ENCODE results near the gene ZNF106.
A peak's percentile ranks its signal among the peaks of the same experiment; 100 is the strongest.

Gene ZNF106

DNA sequence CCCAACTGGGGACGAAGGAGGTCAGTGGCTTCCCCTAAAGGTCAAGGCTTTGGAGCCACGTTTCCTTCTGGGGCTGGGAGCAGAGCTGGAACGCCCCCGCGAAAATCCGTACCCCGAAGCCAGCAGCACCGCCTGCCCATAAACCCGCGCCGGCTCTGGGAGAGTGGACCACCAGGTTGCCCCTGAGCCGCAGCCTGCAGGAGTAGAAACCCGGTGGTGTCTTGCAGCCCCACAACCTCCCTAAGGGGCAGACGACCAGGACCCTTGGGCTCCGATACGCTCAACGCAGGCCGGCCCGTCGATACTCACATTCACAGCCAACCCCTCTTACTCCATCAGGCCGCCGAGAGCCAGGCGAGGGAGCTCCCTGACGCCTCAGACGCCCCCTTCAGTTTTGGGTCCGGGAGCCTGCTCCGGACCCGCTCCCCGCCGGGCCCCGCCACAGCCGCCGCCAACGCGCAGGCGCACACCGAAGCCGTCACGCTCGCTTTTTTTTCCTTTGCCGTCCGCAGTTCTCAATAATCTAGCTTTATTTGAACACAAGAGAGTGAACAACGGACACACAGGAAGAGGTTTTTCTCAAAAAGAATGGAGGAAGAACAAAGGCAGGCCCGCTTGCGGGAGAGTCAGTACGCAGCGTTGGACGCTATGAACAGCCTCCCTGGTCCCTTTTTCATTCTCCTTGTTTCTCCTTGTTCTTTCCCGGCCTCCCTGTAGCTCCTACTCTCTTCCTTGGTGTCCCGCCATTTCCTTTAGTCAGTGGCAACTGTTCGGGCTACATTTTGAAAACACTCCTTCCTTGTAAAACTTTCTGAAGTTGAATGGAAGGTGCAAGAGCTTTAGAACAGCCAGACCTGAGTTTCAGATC is at the start of gene ZNF106:
Gene ZNF106, minus strand, starts transcription at position 471 of the 868 bp plus-strand sequence. CDS start 18,852 bp downstream, outside the sequence.
- Histone ChIP-seq H3K27me3 (ENCODE audit: control insufficient read depth in 1 of 2, insufficient read depth in 2 of 2, low read length in 2 of 2) (no peaks in the 10 kb centered on the region), H3K4me3 (ENCODE audit: low read depth in 1 of 2, low read length in 2 of 2) (peak within 1 kb of the TSS; percentile 78 to 81), H3K9me3 (ENCODE audit: low read length) (no peaks in the 10 kb centered on the region), H3K9ac (ENCODE audit: low read length) (peak within 1 kb of the TSS; percentile 89), H3K36me3 (ENCODE audit: insufficient read depth, low read length) (no peaks in the 10 kb centered on the region), H3K4me1 (ENCODE audit: insufficient read depth, low read length) (peaks cover 11% of the 10 kb centered on the region), H3K27ac (ENCODE audit: low read depth, low read length) (peak within 1 kb of the TSS; percentile 94)

DNA sequence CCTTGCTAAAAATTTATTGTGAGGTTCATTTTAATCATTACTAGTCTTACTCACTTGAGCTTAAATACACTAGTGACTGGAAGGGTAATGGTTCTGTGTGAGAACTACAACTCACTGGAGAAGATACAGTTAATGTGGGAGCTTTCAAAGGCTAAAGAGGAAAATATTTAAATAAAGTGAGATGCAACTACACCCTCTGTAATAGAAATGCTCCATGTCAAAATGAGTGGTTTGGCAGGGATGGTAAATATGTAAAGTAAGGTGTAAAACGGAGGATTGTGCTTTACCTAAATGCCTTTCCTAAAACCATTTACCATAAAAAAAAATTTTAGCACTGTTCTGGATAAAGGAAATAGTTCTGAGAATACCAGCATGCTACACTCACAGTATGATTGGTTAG is 42.3 kb upstream of the ZNF106 start:
- H3K9ac ChIP-seq (ENCODE audit: low read length) = no peak overlapping the region
- no peaks in the 10 kb centered on the region for H3K27me3 ChIP-seq (ENCODE audit: control insufficient read depth in 1 of 2, insufficient read depth in 2 of 2, low read length in 2 of 2)
- H3K4me3 ChIP-seq (ENCODE audit: low read depth in 1 of 2, low read length in 2 of 2) = no peak overlapping the region
- H3K4me1 ChIP-seq (ENCODE audit: insufficient read depth, low read length) = no peaks in the 10 kb centered on the region
- H3K27ac ChIP-seq (ENCODE audit: low read depth, low read length) = no peak overlapping the region
- peaks cover 22% of the 10 kb centered on the region for H3K36me3 ChIP-seq (ENCODE audit: insufficient read depth, low read length)
- H3K9me3 ChIP-seq (ENCODE audit: low read length) = no peaks in the 10 kb centered on the region

DNA sequence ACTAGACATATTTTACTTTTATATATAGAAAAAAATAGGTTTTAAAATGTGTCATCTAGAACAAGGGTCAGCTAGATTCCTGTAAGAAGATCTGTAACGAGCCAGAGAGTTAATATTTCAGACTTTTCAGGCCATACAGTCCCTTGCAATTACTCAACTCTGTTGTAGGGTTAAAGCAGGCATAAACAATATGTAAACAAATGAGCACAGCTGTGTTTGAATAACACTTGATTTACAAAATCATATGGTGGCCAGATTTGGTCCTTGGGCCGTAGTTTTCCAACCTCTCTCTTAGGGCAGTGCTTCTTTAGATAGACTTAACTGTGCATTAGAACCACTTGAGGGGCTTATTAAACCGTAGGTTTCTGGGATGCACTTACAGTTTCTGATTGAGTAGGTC is 38.0 kb upstream of the ZNF106 start:
- H3K36me3 ChIP-seq (ENCODE audit: insufficient read depth, low read length) = peaks cover 25% of the 10 kb centered on the region
- H3K9me3 ChIP-seq (ENCODE audit: low read length) = no peaks in the 10 kb centered on the region
- H3K27me3 ChIP-seq (ENCODE audit: control insufficient read depth in 1 of 2, insufficient read depth in 2 of 2, low read length in 2 of 2) = no peaks in the 10 kb centered on the region
- H3K4me1 ChIP-seq (ENCODE audit: insufficient read depth, low read length) = no peaks in the 10 kb centered on the region
- H3K27ac ChIP-seq (ENCODE audit: low read depth, low read length) = no peak overlapping the region
- no peak overlapping the region for H3K4me3 ChIP-seq (ENCODE audit: low read depth in 1 of 2, low read length in 2 of 2)
- no peak overlapping the region for H3K9ac ChIP-seq (ENCODE audit: low read length)

DNA sequence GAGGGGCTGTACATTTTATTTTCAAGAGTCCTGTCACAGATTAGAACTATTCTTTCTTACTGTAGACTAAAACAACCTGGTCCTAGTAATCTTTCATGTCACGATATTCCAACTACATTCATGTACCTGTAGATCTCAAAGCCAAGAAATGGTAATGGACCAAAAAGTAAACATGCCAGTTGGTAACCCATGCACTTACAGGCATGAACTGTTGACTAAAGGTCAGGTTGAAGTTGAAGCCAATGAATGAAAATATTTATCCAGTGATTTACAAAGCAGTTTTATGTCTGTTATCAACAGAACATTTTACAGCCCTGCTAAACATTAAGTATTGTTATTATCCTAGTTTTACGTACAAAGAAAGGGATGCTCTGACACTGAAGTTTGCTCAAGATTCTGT is 32.4 kb upstream of the ZNF106 start:
- Histone ChIP-seq H3K27me3 (ENCODE audit: control insufficient read depth in 1 of 2, insufficient read depth in 2 of 2, low read length in 2 of 2) (no peaks in the 10 kb centered on the region), H3K9me3 (ENCODE audit: low read length) (no peaks in the 10 kb centered on the region), H3K9ac (ENCODE audit: low read length) (no peak overlapping the region), H3K27ac (ENCODE audit: low read depth, low read length) (no peak overlapping the region), H3K4me3 (ENCODE audit: low read depth in 1 of 2, low read length in 2 of 2) (no peak overlapping the region), H3K36me3 (ENCODE audit: insufficient read depth, low read length) (peaks cover 17% of the 10 kb centered on the region), H3K4me1 (ENCODE audit: insufficient read depth, low read length) (no peaks in the 10 kb centered on the region)

DNA sequence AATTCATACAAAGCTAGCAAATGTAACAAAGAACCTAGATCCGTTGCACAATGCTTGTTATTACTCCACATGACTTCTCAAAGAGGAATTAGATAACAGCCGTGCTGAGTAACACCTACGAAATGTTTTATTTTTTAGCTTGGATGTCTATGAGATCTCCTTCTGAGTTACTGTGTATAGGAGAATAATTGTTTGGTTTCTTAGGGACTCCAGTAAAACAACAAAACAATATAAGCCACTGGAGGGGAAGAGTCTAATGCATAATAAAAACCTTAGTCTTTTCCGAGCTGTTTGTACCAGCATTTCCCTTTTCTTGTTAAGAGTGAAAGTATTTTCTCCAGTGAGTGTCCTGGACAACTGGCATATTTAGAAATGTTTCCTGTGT is 20.1 kb upstream of the ZNF106 start:
- no peaks in the 10 kb centered on the region for H3K9me3 ChIP-seq (ENCODE audit: low read length)
- H3K4me3 ChIP-seq (ENCODE audit: low read depth in 1 of 2, low read length in 2 of 2) = no peak overlapping the region
- H3K4me1 ChIP-seq (ENCODE audit: insufficient read depth, low read length) = peaks cover 14% of the 10 kb centered on the region
- H3K9ac ChIP-seq (ENCODE audit: low read length) = no peak overlapping the region
- peaks cover 22% of the 10 kb centered on the region for H3K36me3 ChIP-seq (ENCODE audit: insufficient read depth, low read length)
- no peaks in the 10 kb centered on the region for H3K27me3 ChIP-seq (ENCODE audit: control insufficient read depth in 1 of 2, insufficient read depth in 2 of 2, low read length in 2 of 2)
- H3K27ac ChIP-seq (ENCODE audit: low read depth, low read length) = no peak overlapping the region

DNA sequence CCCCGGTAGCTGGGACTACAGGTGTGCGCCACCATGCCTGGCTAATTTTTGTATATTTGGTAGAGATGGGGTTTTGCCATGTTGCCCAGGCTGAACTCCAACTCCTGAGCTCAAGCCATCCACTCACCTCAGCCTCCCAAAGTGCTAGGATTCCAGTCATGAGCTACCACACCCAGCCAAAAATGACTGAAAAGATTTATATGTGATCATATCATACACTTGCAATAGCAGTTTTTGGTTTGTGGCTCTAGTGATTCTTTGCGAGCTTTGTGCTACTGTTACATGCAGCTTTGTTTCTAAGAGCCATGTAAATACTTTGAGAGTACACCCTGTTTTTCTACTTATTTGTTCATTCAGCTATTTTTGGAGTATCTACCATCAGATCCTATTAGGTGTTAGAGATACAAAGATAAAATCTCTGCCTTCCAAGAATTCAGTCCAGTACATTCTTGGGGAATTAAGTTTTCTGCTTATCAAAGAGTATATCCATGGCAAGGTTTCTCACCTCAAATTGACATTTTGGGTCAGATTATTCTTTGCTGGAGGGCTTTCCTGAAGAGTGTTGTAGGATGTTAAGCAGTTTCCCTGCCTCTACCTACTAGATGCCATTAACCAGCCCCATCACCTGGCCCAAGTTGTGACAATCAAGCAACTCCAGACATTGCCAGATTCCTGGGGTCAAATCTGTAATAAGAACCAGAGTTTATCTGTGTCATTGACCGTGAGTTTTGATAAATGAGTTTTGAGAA is 19.5 kb upstream of the ZNF106 start:
- Histone ChIP-seq H3K27me3 (ENCODE audit: control insufficient read depth in 1 of 2, insufficient read depth in 2 of 2, low read length in 2 of 2) (no peaks in the 10 kb centered on the region), H3K9ac (ENCODE audit: low read length) (no peak overlapping the region), H3K27ac (ENCODE audit: low read depth, low read length) (no peak overlapping the region), H3K9me3 (ENCODE audit: low read length) (no peaks in the 10 kb centered on the region), H3K36me3 (ENCODE audit: insufficient read depth, low read length) (peaks cover 17% of the 10 kb centered on the region), H3K4me1 (ENCODE audit: insufficient read depth, low read length) (peaks cover 14% of the 10 kb centered on the region), H3K4me3 (ENCODE audit: low read depth in 1 of 2, low read length in 2 of 2) (no peak overlapping the region)

DNA sequence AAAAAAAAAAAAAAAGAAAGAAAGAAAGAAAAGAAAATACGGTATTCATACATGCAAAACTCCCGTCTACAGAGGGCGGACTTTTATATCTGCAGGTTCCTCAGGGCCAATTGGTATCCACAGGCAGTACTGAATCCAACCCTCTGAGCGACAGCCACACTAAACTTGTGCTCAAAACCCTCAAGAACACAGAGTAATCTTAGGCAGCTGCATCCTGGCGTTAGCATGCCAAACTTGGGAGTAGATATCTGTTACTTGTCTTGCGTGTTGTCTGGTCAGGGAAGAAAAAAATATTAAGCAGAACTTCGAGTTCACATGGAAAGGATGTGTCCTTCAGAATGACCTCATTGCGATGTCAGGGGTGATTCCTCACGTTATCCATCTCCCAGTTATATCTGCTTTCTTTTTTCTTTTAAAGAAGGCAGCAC is 17.3 kb upstream of the ZNF106 start:
- Histone ChIP-seq H3K4me1 (ENCODE audit: insufficient read depth, low read length) (peaks cover 22% of the 10 kb centered on the region), H3K4me3 (ENCODE audit: low read depth in 1 of 2, low read length in 2 of 2) (no peak overlapping the region)

DNA sequence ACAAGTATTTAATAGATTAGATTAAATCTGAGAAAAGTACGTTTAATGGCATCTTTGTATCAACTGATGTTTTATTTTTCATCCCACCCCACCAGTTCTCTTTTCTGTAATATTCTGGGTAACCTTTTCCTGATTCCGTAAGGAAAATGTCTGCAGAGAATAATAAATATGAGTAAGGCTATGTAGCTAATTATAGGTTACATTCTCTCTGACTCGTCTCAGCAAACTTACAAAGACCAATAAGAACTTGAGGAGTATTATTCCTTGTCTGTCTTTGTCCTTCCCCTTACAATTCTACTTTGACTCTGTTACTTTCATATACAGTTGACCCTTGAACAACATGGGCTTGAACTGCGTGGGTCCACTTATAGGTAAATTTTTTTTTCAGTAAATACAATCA is 16.6 kb upstream of the ZNF106 start:
- Histone ChIP-seq H3K9me3 (ENCODE audit: low read length) (no peaks in the 10 kb centered on the region), H3K4me1 (ENCODE audit: insufficient read depth, low read length) (peaks cover 22% of the 10 kb centered on the region), H3K9ac (ENCODE audit: low read length) (no peak overlapping the region), H3K4me3 (ENCODE audit: low read depth in 1 of 2, low read length in 2 of 2) (no peak overlapping the region), H3K27me3 (ENCODE audit: control insufficient read depth in 1 of 2, insufficient read depth in 2 of 2, low read length in 2 of 2) (no peaks in the 10 kb centered on the region), H3K36me3 (ENCODE audit: insufficient read depth, low read length) (no peaks in the 10 kb centered on the region), H3K27ac (ENCODE audit: low read depth, low read length) (no peak overlapping the region)

More for the DNA sequence above, 17.3 kb upstream of the ZNF106 start:
- Histone ChIP-seq H3K9ac (ENCODE audit: low read length) (no peak overlapping the region), H3K9me3 (ENCODE audit: low read length) (no peaks in the 10 kb centered on the region), H3K27ac (ENCODE audit: low read depth, low read length) (no peak overlapping the region), H3K36me3 (ENCODE audit: insufficient read depth, low read length) (peaks cover 6% of the 10 kb centered on the region), H3K27me3 (ENCODE audit: control insufficient read depth in 1 of 2, insufficient read depth in 2 of 2, low read length in 2 of 2) (no peaks in the 10 kb centered on the region)

DNA sequence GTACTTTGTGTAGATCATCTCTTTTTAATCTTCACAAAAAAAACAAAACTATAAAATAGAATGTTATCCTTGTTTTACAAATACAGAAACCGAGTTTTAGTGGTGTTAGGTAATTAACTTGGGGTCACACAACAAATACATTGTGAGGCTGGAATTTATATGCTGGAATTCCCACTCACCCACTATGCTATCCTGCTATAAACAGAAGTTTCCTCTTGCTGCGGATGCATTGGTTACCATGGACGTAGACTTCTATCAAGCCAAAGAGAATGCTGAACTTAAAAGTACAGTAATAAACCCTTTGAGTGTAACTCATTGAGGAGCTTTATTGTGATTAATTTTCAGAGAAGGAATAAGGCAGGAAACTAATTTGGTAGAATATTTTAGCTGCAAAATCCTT is 13.7 kb upstream of the ZNF106 start:
- H3K27ac ChIP-seq (ENCODE audit: low read depth, low read length) = no peak overlapping the region
- no peaks in the 10 kb centered on the region for H3K9me3 ChIP-seq (ENCODE audit: low read length)

DNA sequence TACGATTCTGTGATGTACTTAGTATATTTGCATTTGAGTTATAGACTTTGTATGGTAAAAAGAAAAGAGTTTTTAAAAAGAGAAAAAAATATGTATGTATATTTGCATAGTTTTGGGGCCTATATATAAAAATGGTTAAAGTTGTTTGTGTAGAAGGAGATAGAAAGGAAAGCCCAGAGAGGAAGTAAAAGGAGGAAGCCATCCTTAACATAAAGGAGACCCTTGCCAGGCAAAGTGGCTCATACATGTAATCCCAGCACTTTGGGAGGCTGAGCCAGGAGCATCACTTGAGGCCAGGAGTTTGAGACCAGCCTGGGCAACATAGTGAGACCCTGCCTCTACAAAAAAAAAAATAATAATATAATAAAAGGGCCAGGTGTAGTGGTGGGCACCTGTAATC is 12.9 kb upstream of the ZNF106 start:
- Histone ChIP-seq H3K36me3 (ENCODE audit: insufficient read depth, low read length) (no peaks in the 10 kb centered on the region), H3K9me3 (ENCODE audit: low read length) (no peaks in the 10 kb centered on the region), H3K4me1 (ENCODE audit: insufficient read depth, low read length) (peaks cover 32% of the 10 kb centered on the region), H3K4me3 (ENCODE audit: low read depth in 1 of 2, low read length in 2 of 2) (no peak overlapping the region), H3K27me3 (ENCODE audit: control insufficient read depth in 1 of 2, insufficient read depth in 2 of 2, low read length in 2 of 2) (no peaks in the 10 kb centered on the region), H3K9ac (ENCODE audit: low read length) (no peak overlapping the region), H3K27ac (ENCODE audit: low read depth, low read length) (no peak overlapping the region)

More for the DNA sequence above, 13.7 kb upstream of the ZNF106 start:
- H3K36me3 ChIP-seq (ENCODE audit: insufficient read depth, low read length) = no peaks in the 10 kb centered on the region
- no peak overlapping the region for H3K9ac ChIP-seq (ENCODE audit: low read length)
- no peaks in the 10 kb centered on the region for H3K27me3 ChIP-seq (ENCODE audit: control insufficient read depth in 1 of 2, insufficient read depth in 2 of 2, low read length in 2 of 2)
- H3K4me1 ChIP-seq (ENCODE audit: insufficient read depth, low read length) = peaks cover 33% of the 10 kb centered on the region
- no peak overlapping the region for H3K4me3 ChIP-seq (ENCODE audit: low read depth in 1 of 2, low read length in 2 of 2)

DNA sequence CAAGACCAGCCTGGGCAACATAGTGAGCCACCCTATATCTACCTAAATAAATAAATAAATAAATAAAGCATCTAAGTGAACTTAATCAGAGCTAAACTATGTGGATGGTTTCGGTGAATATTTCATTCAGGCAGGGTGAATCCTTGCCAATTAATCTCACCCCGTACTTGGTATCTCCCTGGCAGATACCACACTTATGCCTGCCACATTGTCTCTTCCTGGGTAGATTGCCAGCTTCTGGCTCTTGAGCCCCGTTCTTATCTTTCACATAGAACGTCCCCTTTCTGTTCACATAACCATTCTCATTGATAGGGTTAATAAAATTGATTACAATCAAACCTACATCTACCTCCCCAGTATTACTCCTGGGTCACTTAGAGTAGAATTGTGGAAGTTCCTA is 11.5 kb upstream of the ZNF106 start:
- Histone ChIP-seq H3K9me3 (ENCODE audit: low read length) (no peaks in the 10 kb centered on the region), H3K36me3 (ENCODE audit: insufficient read depth, low read length) (no peaks in the 10 kb centered on the region), H3K27ac (ENCODE audit: low read depth, low read length) (no peak overlapping the region), H3K4me1 (ENCODE audit: insufficient read depth, low read length) (peaks cover 19% of the 10 kb centered on the region), H3K4me3 (ENCODE audit: low read depth in 1 of 2, low read length in 2 of 2) (no peak overlapping the region), H3K27me3 (ENCODE audit: control insufficient read depth in 1 of 2, insufficient read depth in 2 of 2, low read length in 2 of 2) (no peaks in the 10 kb centered on the region), H3K9ac (ENCODE audit: low read length) (no peak overlapping the region)
